ENCODE measurements around the gene SMIM22. TPM values are rescaled to one million over a fixed set of nuclear protein-coding genes. Genes with fewer than 3 reads are reported as not detected.

The SMIM22 gene
- total RNA-seq, 2 donors from 2014 or later = 361 to 457 TPM

- no peak overlapping the region for H3K9ac ChIP-seq (ENCODE audit: low read depth in 2 of 2, low read length in 2 of 2)
These were observed 45.4 kb upstream of the SMIM22 start for GRCh38 chr16:4749700-4750257.

GRCh38 chr16:4750896-4751295 lies 44.3 kb upstream of the SMIM22 start:
- no peaks in the 10 kb centered on the region for H3K4me1 ChIP-seq
- intact Hi-C loops (cut with DNase I) = no loop called here
- DNase-seq = no peak
- H3K9me3 ChIP-seq = no peaks in the 10 kb centered on the region
- no peaks in the 10 kb centered on the region for H3K27me3 ChIP-seq
- no peak overlapping the region for H3K4me3 ChIP-seq
- H3K36me3 ChIP-seq = peaks cover 4% of the 10 kb centered on the region
- no peak overlapping the region for H3K9ac ChIP-seq (ENCODE audit: low read depth in 2 of 2, low read length in 2 of 2)
- no peak for TF ChIP-seq CTCF (IDR thresholded peaks at IDR 0.05)
- no peak overlapping the region for H3K27ac ChIP-seq

More at GRCh38 chr16:4749700-4750257, 45.4 kb upstream of the SMIM22 start:
- Histone ChIP-seq H3K36me3 (peaks cover 4% of the 10 kb centered on the region), H3K9me3 (no peaks in the 10 kb centered on the region), H3K4me1 (no peaks in the 10 kb centered on the region), H3K27me3 (no peaks in the 10 kb centered on the region), H3K27ac (no peak overlapping the region), H3K4me3 (no peak overlapping the region)
- DNase-seq = no peak
- no peak for TF ChIP-seq CTCF (IDR thresholded peaks at IDR 0.05)
- intact Hi-C loops (cut with DNase I) = no loop called here

- no peaks in the 10 kb centered on the region for H3K27me3 ChIP-seq
- H3K36me3 ChIP-seq = peaks cover 4% of the 10 kb centered on the region
- no peak for DNase-seq
- H3K27ac ChIP-seq = no peak overlapping the region
- no peaks in the 10 kb centered on the region for H3K9me3 ChIP-seq
- H3K4me1 ChIP-seq = no peaks in the 10 kb centered on the region
- H3K4me3 ChIP-seq = no peak overlapping the region
- no peak for TF ChIP-seq CTCF (IDR thresholded peaks at IDR 0.05)
- no peak overlapping the region for H3K9ac ChIP-seq (ENCODE audit: low read depth in 2 of 2, low read length in 2 of 2)
- intact Hi-C loops (cut with DNase I) = no loop called here
These were observed 42.6 kb upstream of the SMIM22 start for GRCh38 chr16:4752351-4753100.

GRCh38 chr16:4753227-4753626 lies 41.9 kb upstream of the SMIM22 start:
- DNase-seq = no peak
- H3K4me3 ChIP-seq = no peak overlapping the region
- no peaks in the 10 kb centered on the region for H3K4me1 ChIP-seq
- no peak overlapping the region for H3K27ac ChIP-seq
- H3K9ac ChIP-seq (ENCODE audit: low read depth in 2 of 2, low read length in 2 of 2) = no peak overlapping the region
- no peaks in the 10 kb centered on the region for H3K27me3 ChIP-seq
- no peak for TF ChIP-seq CTCF (IDR thresholded peaks at IDR 0.05)
- intact Hi-C loops (cut with DNase I) = no loop called here
- peaks cover 4% of the 10 kb centered on the region for H3K36me3 ChIP-seq
- no peaks in the 10 kb centered on the region for H3K9me3 ChIP-seq

- Histone ChIP-seq H3K4me1 (no peaks in the 10 kb centered on the region), H3K4me3 (no peak overlapping the region), H3K27ac (no peak overlapping the region), H3K9ac (ENCODE audit: low read depth in 2 of 2, low read length in 2 of 2) (no peak overlapping the region), H3K36me3 (peaks cover 10% of the 10 kb centered on the region), H3K9me3 (no peaks in the 10 kb centered on the region), H3K27me3 (no peaks in the 10 kb centered on the region)
- no peak for TF ChIP-seq CTCF (IDR thresholded peaks at IDR 0.05)
- intact Hi-C loops (cut with DNase I) = no loop called here
- no peak for DNase-seq
These were observed 40.3 kb upstream of the SMIM22 start for GRCh38 chr16:4754865-4755264.
